H1 (cell line): ENCODE measurements around the gene NELL1. TPM values are rescaled to one million over a fixed set of nuclear protein-coding genes. Genes with fewer than 3 reads are reported as not detected.

Experiments
- CBX8 ChIP-seq: fragments of 300-800, 300-1000 bp; sonication (generic); IDR thresholded peaks from 2 replicates; pipeline ENCODE4 v1.7.1; 2016; ENCODE audit warnings: low read depth, low read length, borderline replicate concordance
- CHD2 ChIP-seq: IDR thresholded peaks from 2 replicates; pipeline ENCODE4 v1.6.1; 2012; ENCODE audit warnings: low read length, improper control_type of control experiment
- GABPA ChIP-seq: IDR thresholded peaks from 2 replicates; pipeline ENCODE4 v1.6.1; 2011; ENCODE audit warnings: mild to moderate bottlenecking, low read length, moderate library complexity, borderline replicate concordance; ENCODE audit not compliant: insufficient read depth
- JUN ChIP-seq: IDR thresholded peaks from 2 replicates; pipeline ENCODE4 v1.6.1; 2011; ENCODE audit warnings: low read depth, mild to moderate bottlenecking, improper control_type of control experiment, low read length
- RAD21 ChIP-seq, 2 experiments: IDR thresholded peaks in 1 of 2; conservative IDR thresholded peaks in 1 of 2; 2 replicates each; pipeline ENCODE4 v1.6.1; 2011; ENCODE audit warnings: low read depth in 2 of 2, low read length in 2 of 2, improper control_type of control experiment in 1 of 2, inconsistent platforms in 1 of 2, mild to moderate bottlenecking in 1 of 2, moderate library complexity in 1 of 2
- RXRA ChIP-seq: IDR thresholded peaks from 2 replicates; pipeline ENCODE4 v1.6.1; 2011; ENCODE audit warnings: low read depth, mild to moderate bottlenecking, low read length, moderate library complexity; ENCODE audit not compliant: insufficient read depth
- TBP ChIP-seq: IDR thresholded peaks from 2 replicates; pipeline ENCODE4 v1.6.1; 2011; ENCODE audit warnings: low read depth, low read length, improper control_type of control experiment
- polyA plus RNA-seq, 7 experiments: library from polyadenylated mRNA; depleted of rRNA in 3 of 7; stranded (reverse) in 5 of 7; unstranded in 2 of 7; fragments of >200 nt in 5 of 7; fragments of 200-250 nt in 2 of 7; gene quantifications; 1 replicate in 5 of 7; 2 replicates in 1 of 7; 4 replicates in 1 of 7; pipeline versions ENCODE4 v1.2.1 to v1.2.3, GENCODE V29; 2011 to 2013; ENCODE audit warnings: missing spikeins in 2 of 7, mixed read lengths in 2 of 7
- total RNA-seq: library from RNA; stranded (reverse); fragmentation: NEBNext Ultra II Directional; extraction: Animal tissue kit (Norgen Biotek cat#: 25700); gene quantifications from 2 replicates; pipeline ENCODE4 v1.2.1, GENCODE V29; 2021
- TF ChIP-seq, protein P1 (sequence below): fragments of 300-600 bp; sonication (generic); IDR thresholded peaks from 2 replicates; pipeline ENCODE4 v1.7.1; 2012; ENCODE audit warnings: low read length, moderate library complexity, mild to moderate bottlenecking, inconsistent platforms; ENCODE audit not compliant: insufficient replicate concordance

NELL1 gene
- total and polyA plus RNA-seq, 2 of the 8 experiments (the other 6 are each of a cell fraction or from before 2014, with no cell fraction given) = 0.21 TPM; not detected in 1

DNA sequence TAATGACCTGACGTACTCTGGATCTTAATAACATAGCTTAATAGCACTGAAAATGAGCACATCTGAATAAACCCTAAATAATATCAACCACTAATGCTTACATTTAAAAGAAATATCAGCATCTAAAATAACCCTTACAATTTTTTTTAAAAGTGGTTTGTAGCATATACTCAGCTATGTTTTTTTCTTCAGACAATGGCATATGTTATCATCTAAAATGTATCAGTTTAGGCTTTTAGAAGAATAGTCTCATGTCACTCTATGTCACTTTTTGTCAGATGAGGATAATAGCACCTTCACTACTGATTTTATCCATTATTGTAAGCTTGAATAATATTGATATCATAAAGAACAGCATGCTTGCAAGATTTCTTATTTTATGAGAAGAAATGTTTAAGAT lies 868.6 kb downstream of the NELL1 start (continued):
- TF ChIP-seq, protein P1, sequence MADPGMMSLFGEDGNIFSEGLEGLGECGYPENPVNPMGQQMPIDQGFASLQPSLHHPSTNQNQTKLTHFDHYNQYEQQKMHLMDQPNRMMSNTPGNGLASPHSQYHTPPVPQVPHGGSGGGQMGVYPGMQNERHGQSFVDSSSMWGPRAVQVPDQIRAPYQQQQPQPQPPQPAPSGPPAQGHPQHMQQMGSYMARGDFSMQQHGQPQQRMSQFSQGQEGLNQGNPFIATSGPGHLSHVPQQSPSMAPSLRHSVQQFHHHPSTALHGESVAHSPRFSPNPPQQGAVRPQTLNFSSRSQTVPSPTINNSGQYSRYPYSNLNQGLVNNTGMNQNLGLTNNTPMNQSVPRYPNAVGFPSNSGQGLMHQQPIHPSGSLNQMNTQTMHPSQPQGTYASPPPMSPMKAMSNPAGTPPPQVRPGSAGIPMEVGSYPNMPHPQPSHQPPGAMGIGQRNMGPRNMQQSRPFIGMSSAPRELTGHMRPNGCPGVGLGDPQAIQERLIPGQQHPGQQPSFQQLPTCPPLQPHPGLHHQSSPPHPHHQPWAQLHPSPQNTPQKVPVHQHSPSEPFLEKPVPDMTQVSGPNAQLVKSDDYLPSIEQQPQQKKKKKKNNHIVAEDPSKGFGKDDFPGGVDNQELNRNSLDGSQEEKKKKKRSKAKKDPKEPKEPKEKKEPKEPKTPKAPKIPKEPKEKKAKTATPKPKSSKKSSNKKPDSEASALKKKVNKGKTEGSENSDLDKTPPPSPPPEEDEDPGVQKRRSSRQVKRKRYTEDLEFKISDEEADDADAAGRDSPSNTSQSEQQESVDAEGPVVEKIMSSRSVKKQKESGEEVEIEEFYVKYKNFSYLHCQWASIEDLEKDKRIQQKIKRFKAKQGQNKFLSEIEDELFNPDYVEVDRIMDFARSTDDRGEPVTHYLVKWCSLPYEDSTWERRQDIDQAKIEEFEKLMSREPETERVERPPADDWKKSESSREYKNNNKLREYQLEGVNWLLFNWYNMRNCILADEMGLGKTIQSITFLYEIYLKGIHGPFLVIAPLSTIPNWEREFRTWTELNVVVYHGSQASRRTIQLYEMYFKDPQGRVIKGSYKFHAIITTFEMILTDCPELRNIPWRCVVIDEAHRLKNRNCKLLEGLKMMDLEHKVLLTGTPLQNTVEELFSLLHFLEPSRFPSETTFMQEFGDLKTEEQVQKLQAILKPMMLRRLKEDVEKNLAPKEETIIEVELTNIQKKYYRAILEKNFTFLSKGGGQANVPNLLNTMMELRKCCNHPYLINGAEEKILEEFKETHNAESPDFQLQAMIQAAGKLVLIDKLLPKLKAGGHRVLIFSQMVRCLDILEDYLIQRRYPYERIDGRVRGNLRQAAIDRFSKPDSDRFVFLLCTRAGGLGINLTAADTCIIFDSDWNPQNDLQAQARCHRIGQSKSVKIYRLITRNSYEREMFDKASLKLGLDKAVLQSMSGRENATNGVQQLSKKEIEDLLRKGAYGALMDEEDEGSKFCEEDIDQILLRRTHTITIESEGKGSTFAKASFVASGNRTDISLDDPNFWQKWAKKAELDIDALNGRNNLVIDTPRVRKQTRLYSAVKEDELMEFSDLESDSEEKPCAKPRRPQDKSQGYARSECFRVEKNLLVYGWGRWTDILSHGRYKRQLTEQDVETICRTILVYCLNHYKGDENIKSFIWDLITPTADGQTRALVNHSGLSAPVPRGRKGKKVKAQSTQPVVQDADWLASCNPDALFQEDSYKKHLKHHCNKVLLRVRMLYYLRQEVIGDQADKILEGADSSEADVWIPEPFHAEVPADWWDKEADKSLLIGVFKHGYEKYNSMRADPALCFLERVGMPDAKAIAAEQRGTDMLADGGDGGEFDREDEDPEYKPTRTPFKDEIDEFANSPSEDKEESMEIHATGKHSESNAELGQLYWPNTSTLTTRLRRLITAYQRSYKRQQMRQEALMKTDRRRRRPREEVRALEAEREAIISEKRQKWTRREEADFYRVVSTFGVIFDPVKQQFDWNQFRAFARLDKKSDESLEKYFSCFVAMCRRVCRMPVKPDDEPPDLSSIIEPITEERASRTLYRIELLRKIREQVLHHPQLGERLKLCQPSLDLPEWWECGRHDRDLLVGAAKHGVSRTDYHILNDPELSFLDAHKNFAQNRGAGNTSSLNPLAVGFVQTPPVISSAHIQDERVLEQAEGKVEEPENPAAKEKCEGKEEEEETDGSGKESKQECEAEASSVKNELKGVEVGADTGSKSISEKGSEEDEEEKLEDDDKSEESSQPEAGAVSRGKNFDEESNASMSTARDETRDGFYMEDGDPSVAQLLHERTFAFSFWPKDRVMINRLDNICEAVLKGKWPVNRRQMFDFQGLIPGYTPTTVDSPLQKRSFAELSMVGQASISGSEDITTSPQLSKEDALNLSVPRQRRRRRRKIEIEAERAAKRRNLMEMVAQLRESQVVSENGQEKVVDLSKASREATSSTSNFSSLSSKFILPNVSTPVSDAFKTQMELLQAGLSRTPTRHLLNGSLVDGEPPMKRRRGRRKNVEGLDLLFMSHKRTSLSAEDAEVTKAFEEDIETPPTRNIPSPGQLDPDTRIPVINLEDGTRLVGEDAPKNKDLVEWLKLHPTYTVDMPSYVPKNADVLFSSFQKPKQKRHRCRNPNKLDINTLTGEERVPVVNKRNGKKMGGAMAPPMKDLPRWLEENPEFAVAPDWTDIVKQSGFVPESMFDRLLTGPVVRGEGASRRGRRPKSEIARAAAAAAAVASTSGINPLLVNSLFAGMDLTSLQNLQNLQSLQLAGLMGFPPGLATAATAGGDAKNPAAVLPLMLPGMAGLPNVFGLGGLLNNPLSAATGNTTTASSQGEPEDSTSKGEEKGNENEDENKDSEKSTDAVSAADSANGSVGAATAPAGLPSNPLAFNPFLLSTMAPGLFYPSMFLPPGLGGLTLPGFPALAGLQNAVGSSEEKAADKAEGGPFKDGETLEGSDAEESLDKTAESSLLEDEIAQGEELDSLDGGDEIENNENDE = no peak
- no peak for TF ChIP-seq JUN
- no peak for TF ChIP-seq RAD21 (IDR thresholded peaks at IDR 0.05 in 1 of 2, conservative IDR thresholded peaks at IDR 0.05 in 1 of 2; ENCODE audit: low read depth in 2 of 2, low read length in 2 of 2)
- TF ChIP-seq RXRA = no peak
- TF ChIP-seq GABPA = no peak
- TF ChIP-seq TBP = no peak
- no peak for TF ChIP-seq CHD2
- no peak for TF ChIP-seq CBX8
